H1 (cell line): ENCODE measurements around the gene AIF1L.

Experiments used
- CTCF ChIP-seq, 3 experiments: IDR thresholded peaks; 1 replicate in 2 of 3; 2 replicates in 1 of 3; pipeline versions ENCODE4 v1.5.1 to v1.6.1; 2011; ENCODE audit warnings: low read length in 3 of 3, mild to moderate bottlenecking in 3 of 3, inconsistent platforms in 2 of 3, low read depth in 1 of 3, moderate library complexity in 1 of 3; ENCODE audit not compliant: insufficient read depth in 1 of 3; ENCODE audit errors: control extremely low read depth in 1 of 3
- EZH2 ChIP-seq: fragments of 200-600 bp; sonication (generic); IDR thresholded peaks from 2 replicates; pipeline ENCODE4 v1.7.1; 2012; ENCODE audit warnings: low read depth, mild to moderate bottlenecking, moderate library complexity, low read length, inconsistent platforms; ENCODE audit not compliant: severe bottlenecking
- FOSL1 ChIP-seq: IDR thresholded peaks from 2 replicates; pipeline ENCODE4 v1.6.1; 2011; ENCODE audit warnings: mild to moderate bottlenecking, low read depth, low read length, moderate library complexity; ENCODE audit not compliant: insufficient read depth
- HDAC2 ChIP-seq, 2 experiments: fragments of 300-600 bp in 1 of 2; sonication (generic) in 1 of 2; IDR thresholded peaks; 2 replicates each; pipeline ENCODE4 v1.6.1; 2011 to 2012; ENCODE audit warnings: low read depth in 2 of 2, low read length in 2 of 2, mild to moderate bottlenecking in 2 of 2, moderate library complexity in 2 of 2, borderline replicate concordance in 1 of 2, inconsistent platforms in 1 of 2
- JUND ChIP-seq: IDR thresholded peaks from 2 replicates; pipeline ENCODE4 v1.6.1; 2011; ENCODE audit warnings: mild to moderate bottlenecking, improper control_type of control experiment, low read length
- RAD21 ChIP-seq, 2 experiments: IDR thresholded peaks in 1 of 2; conservative IDR thresholded peaks in 1 of 2; 2 replicates each; pipeline ENCODE4 v1.6.1; 2011; ENCODE audit warnings: low read depth in 2 of 2, low read length in 2 of 2, improper control_type of control experiment in 1 of 2, inconsistent platforms in 1 of 2, mild to moderate bottlenecking in 1 of 2, moderate library complexity in 1 of 2
- RFX5 ChIP-seq: IDR thresholded peaks from 2 replicates; pipeline ENCODE4 v1.6.1; 2011; ENCODE audit warnings: low read depth, low read length, improper control_type of control experiment, borderline replicate concordance
- RXRA ChIP-seq: IDR thresholded peaks from 2 replicates; pipeline ENCODE4 v1.6.1; 2011; ENCODE audit warnings: low read depth, mild to moderate bottlenecking, low read length, moderate library complexity; ENCODE audit not compliant: insufficient read depth
- TEAD4 ChIP-seq: IDR thresholded peaks from 2 replicates; pipeline ENCODE4 v1.6.1; 2012; ENCODE audit warnings: low read depth, low read length, inconsistent platforms, mixed read lengths
- USF2 ChIP-seq: IDR thresholded peaks from 2 replicates; pipeline ENCODE4 v1.6.1; 2011; ENCODE audit warnings: low read length, improper control_type of control experiment
- YY1 ChIP-seq: IDR thresholded peaks from 2 replicates; pipeline ENCODE4 v1.6.1; 2011; ENCODE audit warnings: low read depth, mild to moderate bottlenecking, low read length

DNA sequence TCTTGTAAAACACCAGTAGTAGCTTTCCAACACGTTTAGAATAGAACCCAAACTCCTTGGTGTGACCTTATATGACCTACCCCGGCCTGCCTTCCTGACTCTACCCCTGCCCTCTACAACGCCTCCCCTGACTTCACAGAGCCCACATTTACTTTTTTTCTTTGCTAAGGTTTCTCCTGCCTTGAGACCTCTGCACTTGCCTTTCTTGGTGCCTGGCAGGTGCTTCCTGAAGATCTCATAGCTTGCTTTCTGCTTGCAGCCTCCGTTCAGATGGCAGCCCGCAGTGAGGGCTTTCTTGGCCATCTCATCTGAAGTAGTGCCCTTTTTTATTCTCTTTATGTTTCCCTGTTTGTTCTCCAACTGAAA lies 53.3 kb downstream of the AIF1L start:
- TF ChIP-seq EZH2 (no peak), YY1 (no peak), RAD21 (IDR thresholded peaks at IDR 0.05 in 1 of 2, conservative IDR thresholded peaks at IDR 0.05 in 1 of 2; ENCODE audit: low read depth in 2 of 2, low read length in 2 of 2) (no peak), RFX5 (no peak), CTCF (IDR thresholded peaks at IDR 0.05; ENCODE audit: control extremely low read depth in 1 of 3, insufficient read depth in 1 of 3, low read depth in 1 of 3, low read length in 3 of 3) (no peak), FOSL1 (no peak), RXRA (no peak), USF2 (no peak), TEAD4 (no peak), JUND (no peak), HDAC2 (IDR thresholded peaks at IDR 0.05; ENCODE audit: borderline replicate concordance in 1 of 2, low read depth in 2 of 2, low read length in 2 of 2) (no peak)
